ENCODE data around the gene ELFN1.

Gene ELFN1

GRCh38 chr7:1729183-1729582, 59.1 kb downstream of the ELFN1 start:
- TF ChIP-seq CTCF (IDR thresholded peaks at IDR 0.05; ENCODE audit: borderline replicate concordance, control extremely low read depth, extremely low read depth, insufficient read depth, missing control alignments) = no peak
- in situ Hi-C loops (cut with MboI; ENCODE audit: low sequenced_read_pairs, unreplicated experiment) = no loop called here
- DNase-seq (ENCODE audit: low spot score) = no peak

GRCh38 chr7:1729773-1730172, 59.7 kb downstream of the ELFN1 start:
- TF ChIP-seq CTCF (IDR thresholded peaks at IDR 0.05; ENCODE audit: borderline replicate concordance, control extremely low read depth, extremely low read depth, insufficient read depth, missing control alignments) = no peak
- DNase-seq (ENCODE audit: low spot score) = no peak
- in situ Hi-C loops (cut with MboI; ENCODE audit: low sequenced_read_pairs, unreplicated experiment) = no loop called here

- no peak for TF ChIP-seq CTCF (IDR thresholded peaks at IDR 0.05; ENCODE audit: borderline replicate concordance, control extremely low read depth, extremely low read depth, insufficient read depth, missing control alignments)
- no peak for DNase-seq (ENCODE audit: low spot score)
- in situ Hi-C loops (cut with MboI; ENCODE audit: low sequenced_read_pairs, unreplicated experiment) = no loop called here
These were observed 62.0 kb downstream of the ELFN1 start for GRCh38 chr7:1732072-1732471.

GRCh38 chr7:1732645-1733044, 62.6 kb downstream of the ELFN1 start:
- in situ Hi-C loops (cut with MboI; ENCODE audit: low sequenced_read_pairs, unreplicated experiment) = no loop called here
- DNase-seq (ENCODE audit: low spot score) = no peak
- TF ChIP-seq CTCF (IDR thresholded peaks at IDR 0.05; ENCODE audit: borderline replicate concordance, control extremely low read depth, extremely low read depth, insufficient read depth, missing control alignments) = no peak

GRCh38 chr7:1733206-1733907, 63.3 kb downstream of the ELFN1 start:
- no peak for TF ChIP-seq CTCF (IDR thresholded peaks at IDR 0.05; ENCODE audit: borderline replicate concordance, control extremely low read depth, extremely low read depth, insufficient read depth, missing control alignments)
- DNase-seq (ENCODE audit: low spot score) = no peak
- in situ Hi-C loops (cut with MboI; ENCODE audit: low sequenced_read_pairs, unreplicated experiment) = no loop called here

GRCh38 chr7:1733908-1734730, 64.0 kb downstream of the ELFN1 start:
- TF ChIP-seq CTCF (IDR thresholded peaks at IDR 0.05; ENCODE audit: borderline replicate concordance, control extremely low read depth, extremely low read depth, insufficient read depth, missing control alignments) = no peak
- DNase-seq (ENCODE audit: low spot score) = no peak
- in situ Hi-C loops (cut with MboI; ENCODE audit: low sequenced_read_pairs, unreplicated experiment) = no loop called here

Data from GM13976 (cell line).